HG03066 (cell line): ENCODE results near the gene DCLRE1B.

Experiments
- ATAC-seq: cut with Tn5 transposase; IDR thresholded peaks from one replicate; pipeline ENCODE4 v1.9.1; 2021; ENCODE audit warnings: low read depth; ENCODE audit not compliant: unreplicated experiment

Gene DCLRE1B

DNA sequence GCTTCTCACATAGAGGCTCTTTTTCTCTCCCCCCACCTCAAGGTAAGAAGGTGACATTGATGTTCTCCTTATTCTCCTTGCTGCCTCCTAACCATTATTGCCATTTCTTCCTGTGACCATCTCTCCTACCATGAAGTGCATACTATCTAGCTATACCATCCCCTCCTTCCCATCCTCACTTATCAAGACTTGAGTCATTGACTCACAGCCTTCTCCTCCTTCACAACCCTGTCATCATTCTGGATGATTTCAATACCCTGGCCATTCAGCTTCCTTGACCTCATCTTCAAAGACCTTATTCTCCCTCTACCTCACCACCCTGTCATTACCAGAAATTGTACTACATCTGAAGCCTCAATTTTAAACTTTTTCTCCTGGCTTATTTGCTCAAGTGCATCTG lies 13.1 kb downstream of the DCLRE1B start:
- ATAC-seq: no peak

DNA sequence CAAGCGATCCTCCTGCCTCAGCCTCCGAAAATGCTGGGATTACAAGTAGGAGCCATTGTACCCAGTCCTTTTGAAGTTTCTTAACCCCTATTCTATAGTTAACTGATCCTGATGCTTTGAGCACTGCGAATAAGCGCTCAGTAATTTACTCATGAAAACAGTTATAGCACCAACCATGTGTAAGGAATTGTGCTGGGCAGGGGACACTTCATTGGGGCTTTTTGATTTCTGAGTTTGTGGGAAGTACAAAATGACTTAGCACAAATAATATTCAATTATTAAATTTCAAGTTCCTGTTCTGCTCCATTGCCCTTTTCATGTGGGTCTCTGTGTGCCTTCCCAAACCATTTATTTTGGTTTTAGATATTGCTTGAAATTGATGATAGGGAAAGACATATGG lies 17.8 kb downstream of the DCLRE1B start:
- ATAC-seq: no peak

GRCh38 chr1:113924473-113924872 lies 19.3 kb downstream of the DCLRE1B start:
- no peak for ATAC-seq

GRCh38 chr1:113928187-113928930 lies 23.2 kb downstream of the DCLRE1B start:
- peak; percentile 30 for ATAC-seq

DNA sequence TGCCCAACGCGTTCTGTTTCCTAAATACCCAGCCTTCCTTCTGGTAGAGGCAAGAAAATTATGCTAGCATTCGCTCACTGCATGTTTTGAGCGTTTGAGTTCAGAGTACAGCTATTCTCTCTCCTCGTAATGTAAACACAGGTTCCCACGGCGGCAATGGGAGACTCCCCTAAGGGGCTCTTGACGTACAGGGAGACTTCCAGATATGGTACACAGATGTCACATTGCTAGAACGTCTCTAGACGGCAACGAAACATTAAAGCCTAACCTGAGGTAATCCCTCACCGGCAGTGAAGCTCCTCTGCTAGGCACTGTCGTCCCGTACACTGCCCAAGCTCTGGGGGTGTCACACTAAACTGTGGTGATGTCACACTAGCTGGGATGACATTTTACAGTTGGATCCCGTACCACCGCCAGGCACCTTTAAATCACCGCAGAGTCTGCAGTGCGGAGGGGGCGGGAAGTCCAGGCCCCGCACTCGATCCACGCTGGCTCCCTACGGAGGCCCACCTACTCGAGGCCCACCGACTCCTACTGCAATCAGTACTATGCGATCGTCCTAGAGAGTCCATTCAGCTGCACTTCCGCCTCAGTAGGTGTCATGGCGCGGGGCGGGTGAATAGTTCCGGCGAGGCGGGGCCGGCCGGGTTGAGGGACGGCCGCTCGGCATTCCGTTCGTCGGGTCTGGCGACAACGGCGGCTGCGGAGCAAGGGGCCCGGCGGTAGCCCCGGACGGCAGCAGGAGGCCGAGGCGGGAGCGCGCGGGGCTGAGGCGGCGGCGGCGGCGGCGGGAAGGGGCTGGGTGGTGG lies 24.0 kb downstream of the DCLRE1B start, which contains the start of gene HIPK1:
HIPK1 (plus strand) TSS at position 384 of the 809 bp plus-strand sequence.
- peak; percentile 49 for ATAC-seq

DNA sequence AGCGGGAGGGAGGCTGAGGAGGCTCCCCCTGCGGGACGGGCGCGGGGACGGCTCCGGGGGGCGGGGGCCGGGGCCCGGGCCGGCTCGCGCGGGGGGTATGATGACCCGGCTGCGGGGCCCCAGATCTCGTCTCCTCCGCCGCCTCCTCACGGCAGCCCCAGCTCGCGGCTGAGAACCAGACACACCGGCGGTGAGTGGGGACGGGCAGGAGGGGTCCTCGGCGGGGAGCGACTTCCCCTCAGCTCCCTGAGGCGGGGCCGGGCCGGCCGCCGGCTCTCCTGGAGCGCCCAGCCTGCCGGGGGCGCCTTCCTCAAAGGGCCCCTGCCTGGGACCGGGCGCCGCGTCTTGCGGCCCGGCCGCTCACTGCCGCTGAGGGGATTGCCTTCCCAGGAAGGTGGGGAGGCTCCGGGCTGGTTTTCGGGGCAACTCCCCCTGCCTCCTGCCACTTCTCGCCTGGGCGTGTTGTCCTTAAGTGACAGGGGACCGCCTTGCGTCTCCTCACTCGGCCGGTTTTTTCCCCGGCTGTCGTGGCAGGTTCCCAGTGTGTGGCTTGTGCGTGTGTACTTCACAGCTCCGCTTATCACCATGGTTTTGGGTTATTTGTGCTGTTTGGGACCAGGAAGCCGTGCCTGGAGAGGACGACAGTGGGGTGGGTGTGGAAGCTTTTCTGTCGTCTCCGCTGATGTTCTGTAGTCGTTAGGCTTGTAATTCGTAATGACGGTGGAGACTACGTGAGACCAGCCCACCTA lies 24.8 kb downstream of the DCLRE1B start:
- ATAC-seq: peak; percentile 28

GRCh38 chr1:113930499-113931161 lies 25.5 kb downstream of the DCLRE1B start:
- peak; percentile 21 for ATAC-seq

DNA sequence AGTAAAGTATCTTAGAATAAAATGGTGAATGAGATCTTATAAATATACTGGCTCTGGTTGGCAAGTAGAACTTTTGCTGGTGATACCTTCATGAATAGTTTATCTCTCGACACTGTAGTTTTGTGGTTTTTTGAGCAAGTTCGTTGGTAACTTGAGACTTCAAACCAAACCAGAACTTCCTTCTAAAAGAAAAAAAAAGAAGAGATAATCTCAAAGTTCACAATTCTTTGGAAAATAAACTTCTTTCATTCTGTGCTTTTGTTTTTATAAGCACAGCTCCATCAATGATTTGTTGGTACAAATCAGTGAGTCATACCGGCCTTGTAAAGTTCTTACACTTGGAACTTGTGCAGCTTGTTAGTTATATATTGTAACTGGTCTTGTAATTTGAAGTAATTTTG lies 26.3 kb downstream of the DCLRE1B start:
- ATAC-seq: no peak

GRCh38 chr1:113934006-113934405 lies 28.9 kb downstream of the DCLRE1B start:
- ATAC-seq: no peak

DNA sequence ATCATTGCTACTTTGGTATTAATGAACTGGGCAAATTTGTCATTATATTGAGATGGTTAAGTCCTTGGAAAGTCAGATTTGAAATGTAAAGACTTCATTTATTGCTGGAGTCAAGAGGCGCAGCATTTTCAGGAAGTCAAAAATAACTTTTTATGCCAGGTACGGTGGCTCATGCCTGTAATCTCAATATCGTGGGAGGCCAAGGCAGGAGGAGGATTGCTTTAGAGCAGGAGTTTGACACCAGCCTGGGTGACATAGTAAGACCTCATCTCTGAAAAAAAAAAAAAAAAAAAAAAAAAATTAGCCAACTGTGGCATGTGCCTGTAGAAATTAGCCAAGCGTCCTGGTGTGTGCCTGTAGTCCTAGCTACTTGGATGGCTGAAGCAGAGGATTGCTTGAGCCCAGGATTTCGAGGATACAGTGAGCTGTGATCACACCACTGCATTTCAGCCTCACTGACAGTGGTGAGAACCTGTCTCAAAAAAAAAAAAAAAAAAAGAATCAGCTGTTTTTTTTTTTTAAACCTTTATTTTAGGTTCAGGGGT lies 29.5 kb downstream of the DCLRE1B start:
- no peak for ATAC-seq

DNA sequence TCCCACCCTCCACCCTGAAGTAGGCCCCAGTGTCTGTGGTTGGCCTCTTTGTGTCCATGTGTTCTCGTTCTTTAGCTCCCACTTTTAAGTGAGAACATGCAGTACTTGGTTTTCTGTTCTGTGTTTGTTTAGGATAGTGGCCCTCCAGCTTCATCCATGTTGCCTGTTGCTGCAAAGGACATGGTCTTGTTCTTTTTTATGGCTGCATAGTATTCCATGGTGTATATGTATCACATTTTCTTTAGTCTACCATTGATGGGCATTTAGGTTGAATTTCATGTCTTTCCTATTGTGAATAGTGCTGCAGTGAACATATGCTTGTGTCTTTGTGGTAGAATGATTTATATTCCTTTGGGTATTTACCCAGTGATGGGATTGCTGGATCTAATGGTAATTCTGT lies 30.1 kb downstream of the DCLRE1B start:
- ATAC-seq: no peak

DNA sequence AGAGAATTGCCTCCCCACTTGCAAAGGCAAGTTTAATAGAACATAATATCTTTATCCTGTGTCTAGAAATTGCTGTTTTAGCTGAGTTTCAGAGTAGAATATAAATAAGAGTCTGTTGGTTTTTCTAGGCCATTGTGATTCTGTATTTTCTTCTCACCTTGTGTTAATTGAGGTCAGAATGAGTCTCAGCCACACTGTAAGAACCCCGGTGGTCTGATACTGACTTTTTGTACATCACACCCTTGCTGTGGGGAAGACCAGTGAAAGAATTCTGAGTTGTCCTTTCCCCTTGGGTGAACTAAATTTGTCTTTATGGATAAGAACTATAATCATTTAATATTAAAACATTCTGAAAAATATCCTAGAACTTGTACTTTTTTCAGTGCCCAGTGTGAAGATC lies 30.8 kb downstream of the DCLRE1B start:
- no peak for ATAC-seq

- ATAC-seq: no peak
Measured at GRCh38 chr1:113937146-113937545, 32.0 kb downstream of the DCLRE1B start.

- no peak for ATAC-seq
Measured at GRCh38 chr1:113938192-113938591, 33.1 kb downstream of the DCLRE1B start.

DNA sequence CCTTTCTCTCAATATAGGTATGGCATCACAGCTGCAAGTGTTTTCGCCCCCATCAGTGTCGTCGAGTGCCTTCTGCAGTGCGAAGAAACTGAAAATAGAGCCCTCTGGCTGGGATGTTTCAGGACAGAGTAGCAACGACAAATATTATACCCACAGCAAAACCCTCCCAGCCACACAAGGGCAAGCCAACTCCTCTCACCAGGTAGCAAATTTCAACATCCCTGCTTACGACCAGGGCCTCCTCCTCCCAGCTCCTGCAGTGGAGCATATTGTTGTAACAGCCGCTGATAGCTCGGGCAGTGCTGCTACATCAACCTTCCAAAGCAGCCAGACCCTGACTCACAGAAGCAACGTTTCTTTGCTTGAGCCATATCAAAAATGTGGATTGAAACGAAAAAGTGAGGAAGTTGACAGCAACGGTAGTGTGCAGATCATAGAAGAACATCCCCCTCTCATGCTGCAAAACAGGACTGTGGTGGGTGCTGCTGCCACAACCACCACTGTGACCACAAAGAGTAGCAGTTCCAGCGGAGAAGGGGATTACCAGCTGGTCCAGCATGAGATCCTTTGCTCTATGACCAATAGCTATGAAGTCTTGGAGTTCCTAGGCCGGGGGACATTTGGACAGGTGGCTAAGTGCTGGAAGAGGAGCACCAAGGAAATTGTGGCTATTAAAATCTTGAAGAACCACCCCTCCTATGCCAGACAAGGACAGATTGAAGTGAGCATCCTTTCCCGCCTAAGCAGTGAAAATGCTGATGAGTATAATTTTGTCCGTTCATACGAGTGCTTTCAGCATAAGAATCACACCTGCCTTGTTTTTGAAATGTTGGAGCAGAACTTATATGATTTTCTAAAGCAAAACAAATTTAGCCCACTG lies 35.5 kb downstream of the DCLRE1B start:
- no peak for ATAC-seq

DNA sequence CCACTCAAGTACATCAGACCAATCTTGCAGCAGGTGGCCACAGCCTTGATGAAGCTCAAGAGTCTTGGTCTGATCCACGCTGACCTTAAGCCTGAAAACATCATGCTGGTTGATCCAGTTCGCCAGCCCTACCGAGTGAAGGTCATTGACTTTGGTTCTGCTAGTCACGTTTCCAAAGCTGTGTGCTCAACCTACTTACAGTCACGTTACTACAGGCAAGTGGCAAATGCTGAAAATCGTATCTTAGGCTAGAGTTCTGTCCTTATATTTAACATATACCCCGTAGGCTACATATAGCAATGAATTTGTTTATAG lies 36.1 kb downstream of the DCLRE1B start:
- ATAC-seq: no peak

- no peak for ATAC-seq
Measured at GRCh38 chr1:113942527-113942926, 37.4 kb downstream of the DCLRE1B start.

- no peak for ATAC-seq
Measured at GRCh38 chr1:113943028-113943811, 38.1 kb downstream of the DCLRE1B start.

DNA sequence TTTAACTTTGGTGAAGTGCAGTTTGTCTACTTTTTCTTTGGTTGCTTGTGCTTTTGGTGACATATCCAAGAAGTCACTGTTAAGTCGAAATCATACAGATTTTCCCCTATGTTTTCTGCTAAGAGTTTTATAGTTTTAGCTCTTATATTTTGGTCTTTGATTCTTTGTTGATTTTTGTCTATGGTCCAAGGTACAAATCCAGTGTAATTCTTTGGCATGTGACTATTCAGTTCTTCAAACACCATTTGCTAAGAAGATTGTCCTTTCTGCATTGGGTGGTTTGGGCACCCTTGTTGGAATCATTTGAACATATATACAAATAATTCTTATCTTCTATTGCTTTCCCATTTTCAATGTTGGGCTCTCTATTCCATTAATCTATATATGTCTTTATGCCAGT lies 40.2 kb downstream of the DCLRE1B start:
- ATAC-seq: no peak
